PC-3 (cell line): ENCODE data around the gene LIN7B.
"Not testable (repeated sequence)": the region's sequence is repeated elsewhere in the genome, so short reads cannot be mapped to it uniquely, and the experiment has no call there.

Source experiments
- CTCF ChIP-seq: fragments of 300-600 bp; sonication (generic); conservative IDR thresholded peaks from 2 replicates; pipeline ENCODE4 v1.5.1; 2017; ENCODE audit warnings: antibody characterized with exemption, low read depth, mild to moderate bottlenecking, low read length
- EZH2 ChIP-seq: fragments of 300-600 bp; sonication (generic); IDR thresholded peaks from one replicate; pipeline ENCODE4 v1.6.1; 2017; ENCODE audit warnings: antibody characterized with exemption, mild to moderate bottlenecking, low read length; ENCODE audit not compliant: unreplicated experiment

GRCh38 chr19:49127225-49127624, 13.1 kb downstream of the LIN7B start:
- TF ChIP-seq CTCF, EZH2: not testable (repeated sequence)
